22Rv1 (cell line): Measurements from ENCODE around the gene WDR77.

Experiments
- CTCF ChIP-seq: fragments of 450-650 bp; IDR thresholded peaks from 2 replicates; pipeline ENCODE4 v1.5.1; 2017; ENCODE audit warnings: mild to moderate bottlenecking
- ZFX ChIP-seq: fragments of 450-650 bp; IDR thresholded peaks from 2 replicates; pipeline ENCODE4 v1.6.1; 2017; ENCODE audit warnings: antibody characterized with exemption, borderline replicate concordance

- no peak for TF ChIP-seq CTCF
- TF ChIP-seq ZFX, result no peak
These were observed 27.2 kb upstream of the WDR77 start for GRCh38 chr1:111476214-111476613.
